ENCODE results near the gene ZNF469.
A peak's percentile ranks its signal among the peaks of the same experiment; 100 is the strongest.
"Not testable (repeated sequence)": the region's sequence is repeated elsewhere in the genome, so short reads cannot be mapped to it uniquely, and the experiment has no call there.

Gene ZNF469

GRCh38 chr16:88395669-88396584 is 13.2 kb downstream of the ZNF469 start:
- DNase-seq, result no peak

- DNase-seq, result no peak
Measured at GRCh38 chr16:88398170-88398873, 15.6 kb downstream of the ZNF469 start.

- DNase-seq, result no peak
Measured at GRCh38 chr16:88398874-88399178, 16.1 kb downstream of the ZNF469 start.

- no peak for DNase-seq
Measured at GRCh38 chr16:88400186-88400585, 17.4 kb downstream of the ZNF469 start.

- no peak for DNase-seq
Measured at GRCh38 chr16:88401604-88402246, 19.0 kb downstream of the ZNF469 start.

- DNase-seq, result no peak
Measured at GRCh38 chr16:88402551-88403240, 19.9 kb downstream of the ZNF469 start.

- DNase-seq, result no peak
Measured at GRCh38 chr16:88403794-88404581, 21.2 kb downstream of the ZNF469 start.

- no peak for DNase-seq
Measured at GRCh38 chr16:88404769-88405168, 22.0 kb downstream of the ZNF469 start.

- DNase-seq, result no peak
Measured at GRCh38 chr16:88405216-88406060, 22.7 kb downstream of the ZNF469 start.

- no peak for DNase-seq
Measured at GRCh38 chr16:88406096-88407041, 23.6 kb downstream of the ZNF469 start.

- no peak for DNase-seq
Measured at GRCh38 chr16:88407042-88407420, 24.3 kb downstream of the ZNF469 start.

- no peak for DNase-seq
Measured at GRCh38 chr16:88407807-88408206, 25.0 kb downstream of the ZNF469 start.

- no peak for DNase-seq
Measured at GRCh38 chr16:88408561-88409142, 25.9 kb downstream of the ZNF469 start.

- peak; percentile 16 for DNase-seq
Measured at GRCh38 chr16:88409296-88410065, 26.7 kb downstream of the ZNF469 start.

GRCh38 chr16:88410297-88410968 is 27.7 kb downstream of the ZNF469 start:
- DNase-seq, result not testable (repeated sequence)

GRCh38 chr16:88411951-88412576 is 29.3 kb downstream of the ZNF469 start:
- DNase-seq, result no peak

- no peak for DNase-seq
Measured at GRCh38 chr16:88412766-88413165, 30.0 kb downstream of the ZNF469 start.

GRCh38 chr16:88413231-88413630 is 30.5 kb downstream of the ZNF469 start:
- no peak for DNase-seq

Data from DMS53 (cell line).